GM10266 (cell line): ENCODE measurements around the gene KLHL14.
"Not testable (repeated sequence)": the region's sequence is repeated elsewhere in the genome, so short reads cannot be mapped to it uniquely, and the experiment has no call there.

ENCODE experiments used
- DNase-seq: peaks from one replicate; pipeline ENCODE4 v3.0.0; 2012; ENCODE audit errors: extremely low spot score
- CTCF ChIP-seq: IDR thresholded peaks from 2 replicates; pipeline ENCODE4 v1.5.1; 2012; ENCODE audit warnings: mild to moderate bottlenecking, low read depth; ENCODE audit not compliant: control insufficient read depth, insufficient read depth; ENCODE audit errors: missing control alignments

KLHL14 gene

GRCh38 chr18:32672398-32672797 lies 100.4 kb downstream of the KLHL14 start:
- no peak for TF ChIP-seq CTCF
- no peak for DNase-seq

- no peak for TF ChIP-seq CTCF
- DNase-seq, result no peak
Measured at GRCh38 chr18:32670727-32671126, 102.1 kb downstream of the KLHL14 start.

DNA sequence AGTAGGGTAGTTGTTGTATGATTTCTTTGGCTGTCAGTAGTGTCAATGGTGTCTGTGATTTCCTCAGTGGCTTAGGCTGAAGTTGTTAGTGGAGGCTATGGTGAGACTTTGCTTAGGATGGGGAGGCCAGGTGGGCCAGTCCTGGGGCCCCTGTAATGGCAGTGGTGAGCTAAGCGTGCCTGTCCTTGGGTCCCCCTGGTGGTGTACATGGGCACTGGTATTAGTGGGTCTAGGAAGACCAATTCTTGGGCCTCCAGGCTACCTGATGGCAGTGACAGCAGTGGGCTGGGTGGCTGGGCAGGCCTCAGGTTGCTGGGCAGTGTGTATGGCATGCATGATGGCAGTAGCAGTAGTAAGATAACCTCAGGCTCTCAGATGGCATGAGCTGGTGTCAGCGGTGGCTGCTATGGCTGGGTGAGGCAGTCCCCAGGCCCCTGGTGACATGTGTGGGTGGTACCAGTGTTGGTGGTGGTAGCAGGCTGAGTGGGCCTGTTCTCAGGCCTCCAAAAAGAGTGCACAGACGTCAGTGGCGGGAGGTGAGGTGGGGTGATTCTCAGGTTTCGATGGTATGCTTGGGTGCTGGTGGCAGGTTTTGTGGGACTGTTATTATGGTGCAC lies 103.2 kb downstream of the KLHL14 start:
- no peak for TF ChIP-seq CTCF
- DNase-seq, result no peak

- TF ChIP-seq CTCF, result no peak
- DNase-seq, result no peak
Measured at GRCh38 chr18:32668956-32669355, 103.9 kb downstream of the KLHL14 start.

- TF ChIP-seq CTCF, result no peak
- no peak for DNase-seq
Measured at GRCh38 chr18:32661486-32662299, 111.1 kb downstream of the KLHL14 start.

DNA sequence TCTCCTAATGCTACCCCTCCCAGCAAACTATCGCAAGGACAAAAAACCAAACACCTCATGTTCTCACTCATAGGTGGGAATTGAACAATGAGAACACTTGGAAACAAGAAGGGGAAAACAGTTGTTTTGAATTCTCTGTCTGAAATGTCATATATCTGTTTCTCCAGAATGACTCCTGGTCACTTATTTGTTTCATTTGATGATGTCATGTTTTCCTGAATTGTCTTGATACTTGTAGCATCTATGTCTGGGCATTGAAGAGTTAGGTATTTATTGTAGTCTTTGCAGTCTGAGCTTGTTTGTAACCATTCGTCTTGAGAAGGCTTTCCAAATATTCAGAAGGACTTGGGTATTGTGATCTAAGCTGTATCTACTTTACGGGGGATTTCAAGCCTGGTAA lies 118.3 kb downstream of the KLHL14 start:
- DNase-seq, result not testable (repeated sequence)

- not testable (repeated sequence) for DNase-seq
Measured at GRCh38 chr18:32637659-32638058, 135.2 kb downstream of the KLHL14 start.

GRCh38 chr18:32637226-32637625 lies 135.6 kb downstream of the KLHL14 start:
- DNase-seq, result no peak
- TF ChIP-seq CTCF, result no peak
